ENCODE measurements around the gene CARNS1. TPM values are rescaled to one million over a fixed set of nuclear protein-coding genes. Genes with fewer than 3 reads are reported as not detected.
A peak's percentile ranks its signal among the peaks of the same experiment; 100 is the strongest.

CARNS1 gene
- polyA plus RNA-seq, 1 experiment = 0.12 TPM

GRCh38 chr11:67392183-67392715 is 23.2 kb upstream of the CARNS1 start:
- Histone ChIP-seq H3K36me3 (ENCODE audit: control insufficient read depth, insufficient read depth, low read length) (peaks cover 10% of the 10 kb centered on the region), H3K27me3 (ENCODE audit: control insufficient read depth, insufficient read depth, low read length) (no peaks in the 10 kb centered on the region; the same call in 1 of the 2 replicates), H3K4me3 (ENCODE audit: low read depth, low read length) (peak overlapping the region; percentile 92)
- POLR2A ChIA-PET = interaction anchor here (0.6 to 1.5 kb wide), 2 partner anchors 9 to 46 kb away, joined by 6 to 9 read pairs; partner anchors contain the start of gene PPP1CA
- TF ChIP-seq, protein P1, sequence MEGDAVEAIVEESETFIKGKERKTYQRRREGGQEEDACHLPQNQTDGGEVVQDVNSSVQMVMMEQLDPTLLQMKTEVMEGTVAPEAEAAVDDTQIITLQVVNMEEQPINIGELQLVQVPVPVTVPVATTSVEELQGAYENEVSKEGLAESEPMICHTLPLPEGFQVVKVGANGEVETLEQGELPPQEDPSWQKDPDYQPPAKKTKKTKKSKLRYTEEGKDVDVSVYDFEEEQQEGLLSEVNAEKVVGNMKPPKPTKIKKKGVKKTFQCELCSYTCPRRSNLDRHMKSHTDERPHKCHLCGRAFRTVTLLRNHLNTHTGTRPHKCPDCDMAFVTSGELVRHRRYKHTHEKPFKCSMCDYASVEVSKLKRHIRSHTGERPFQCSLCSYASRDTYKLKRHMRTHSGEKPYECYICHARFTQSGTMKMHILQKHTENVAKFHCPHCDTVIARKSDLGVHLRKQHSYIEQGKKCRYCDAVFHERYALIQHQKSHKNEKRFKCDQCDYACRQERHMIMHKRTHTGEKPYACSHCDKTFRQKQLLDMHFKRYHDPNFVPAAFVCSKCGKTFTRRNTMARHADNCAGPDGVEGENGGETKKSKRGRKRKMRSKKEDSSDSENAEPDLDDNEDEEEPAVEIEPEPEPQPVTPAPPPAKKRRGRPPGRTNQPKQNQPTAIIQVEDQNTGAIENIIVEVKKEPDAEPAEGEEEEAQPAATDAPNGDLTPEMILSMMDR (IDR thresholded peaks at IDR 0.05; ENCODE audit: insufficient read depth, low read depth, low read length) = no peak
- CTCF ChIA-PET = interaction anchor here (0.7 to 24.6 kb wide), 9 partner anchors 10 to 191 kb away, joined by 3 to 892 read pairs (median 7); partner anchors contain the start of genes GSTP1, POLD4, PPP1CA and TMEM134
- no peak for DNase-seq (ENCODE audit: low read depth)

DNA sequence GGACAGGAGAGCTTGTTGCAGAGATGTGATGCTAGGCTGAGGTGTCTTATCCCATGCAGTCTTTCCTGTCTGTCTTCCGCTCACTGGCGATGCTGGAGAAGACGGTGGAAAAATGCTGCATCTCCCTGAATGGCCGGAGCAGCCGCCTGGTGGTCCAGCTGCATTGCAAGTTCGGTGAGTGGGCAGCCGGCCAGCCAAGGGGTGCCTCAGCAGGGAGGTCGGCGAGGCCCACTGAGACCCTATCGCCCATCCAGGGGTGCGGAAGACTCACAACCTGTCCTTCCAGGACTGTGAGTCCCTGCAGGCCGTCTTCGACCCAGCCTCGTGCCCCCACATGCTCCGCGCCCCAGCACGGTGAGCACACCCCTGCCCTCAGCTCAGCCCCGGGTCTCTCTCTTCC is 22.0 kb upstream of the CARNS1 start:
- POLR2A ChIA-PET = no interaction called here
- no peak for DNase-seq (ENCODE audit: low read depth)
- no peak overlapping the region for H3K4me3 ChIP-seq (ENCODE audit: low read depth, low read length)

GRCh38 chr11:67393990-67394389 is 21.5 kb upstream of the CARNS1 start:
- CTCF ChIA-PET = interaction anchor here (1.0 kb wide), 1 partner anchor 314 kb away, joined by 3 read pairs; no protein-coding TSS in a partner anchor
- no peak for DNase-seq (ENCODE audit: low read depth)
- Histone ChIP-seq H3K36me3 (ENCODE audit: control insufficient read depth, insufficient read depth, low read length) (peaks cover 27% of the 10 kb centered on the region), H3K27me3 (ENCODE audit: control insufficient read depth, insufficient read depth, low read length) (no peaks in the 10 kb centered on the region), H3K4me3 (ENCODE audit: low read depth, low read length) (no peak overlapping the region)
- TF ChIP-seq, protein P1 (IDR thresholded peaks at IDR 0.05; ENCODE audit: insufficient read depth, low read depth, low read length) = no peak
- POLR2A ChIA-PET = no interaction called here

More for the DNA sequence above, 22.0 kb upstream of the CARNS1 start:
- peaks cover 22% of the 10 kb centered on the region for H3K36me3 ChIP-seq (ENCODE audit: control insufficient read depth, insufficient read depth, low read length)
- H3K27me3 ChIP-seq (ENCODE audit: control insufficient read depth, insufficient read depth, low read length) = no peaks in the 10 kb centered on the region
- CTCF ChIA-PET = interaction anchor here (1.0 to 3.3 kb wide), 2 partner anchors 48 to 315 kb away, joined by 3 to 14 read pairs; no protein-coding TSS in a partner anchor
- TF ChIP-seq, protein P1 (IDR thresholded peaks at IDR 0.05; ENCODE audit: insufficient read depth, low read depth, low read length) = no peak

DNA sequence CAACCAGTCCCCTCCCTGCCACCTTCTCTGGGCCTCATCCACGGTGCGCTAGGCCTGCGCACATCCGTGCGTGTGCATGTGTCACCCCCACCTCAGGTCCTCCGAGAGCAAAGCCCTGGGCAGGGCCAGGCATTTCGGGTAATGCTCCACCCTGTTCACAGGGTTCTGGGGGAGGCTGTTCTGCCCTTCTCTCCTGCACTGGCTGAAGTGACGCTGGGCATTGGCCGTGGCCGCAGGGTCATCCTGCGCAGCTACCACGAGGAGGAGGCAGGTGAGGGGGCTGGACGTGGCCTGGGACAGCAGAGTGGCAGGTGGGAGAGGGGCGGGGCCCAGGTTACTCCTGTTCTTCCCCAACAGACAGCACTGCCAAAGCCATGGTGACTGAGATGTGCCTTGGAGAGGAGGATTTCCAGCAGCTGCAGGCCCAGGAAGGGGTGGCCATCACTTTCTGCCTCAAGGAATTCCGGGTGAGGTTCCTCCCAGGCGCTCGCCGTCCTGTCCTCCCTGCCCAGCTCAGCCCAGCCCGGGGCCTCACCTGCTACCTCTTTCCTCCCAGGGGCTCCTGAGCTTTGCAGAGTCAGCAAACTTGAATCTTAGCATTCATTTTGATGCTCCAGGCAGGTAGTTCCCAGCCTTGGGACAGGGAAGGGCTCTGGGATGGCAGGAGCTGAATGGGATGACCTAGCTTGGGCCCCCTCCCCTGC is 19.8 kb upstream of the CARNS1 start:
- TF ChIP-seq, protein P1 (IDR thresholded peaks at IDR 0.05; ENCODE audit: insufficient read depth, low read depth, low read length) = no peak
- CTCF ChIA-PET = interaction anchor here (1.7 kb wide), 1 partner anchor 132 kb away, joined by 3 read pairs; no protein-coding TSS in a partner anchor
- H3K4me3 ChIP-seq (ENCODE audit: low read depth, low read length) = no peak overlapping the region
- no peaks in the 10 kb centered on the region for H3K27me3 ChIP-seq (ENCODE audit: control insufficient read depth, insufficient read depth, low read length)
- no peak for DNase-seq (ENCODE audit: low read depth)
- peaks cover 34% of the 10 kb centered on the region for H3K36me3 ChIP-seq (ENCODE audit: control insufficient read depth, insufficient read depth, low read length)
- POLR2A ChIA-PET = no interaction called here

- Histone ChIP-seq H3K4me3 (ENCODE audit: low read depth, low read length) (no peak overlapping the region), H3K36me3 (ENCODE audit: control insufficient read depth, insufficient read depth, low read length) (peaks cover 34% of the 10 kb centered on the region), H3K27me3 (ENCODE audit: control insufficient read depth, insufficient read depth, low read length) (no peaks in the 10 kb centered on the region)
- no peak for DNase-seq (ENCODE audit: low read depth)
- CTCF ChIA-PET = interaction anchor here (0.6 to 2.3 kb wide), 3 partner anchors 45 to 162 kb away, joined by 3 to 9 read pairs (median 3); no protein-coding TSS in a partner anchor
- POLR2A ChIA-PET = no interaction called here
- TF ChIP-seq, protein P1 (IDR thresholded peaks at IDR 0.05; ENCODE audit: insufficient read depth, low read depth, low read length) = no peak
Observed at GRCh38 chr11:67396259-67396581, 19.3 kb upstream of the CARNS1 start.
